DND-41 (cell line): ENCODE results near the gene HEATR3.

ENCODE experiments used
- CTCF ChIP-seq: IDR thresholded peaks from 2 replicates; pipeline ENCODE4 v1.5.1; 2012; ENCODE audit warnings: borderline replicate concordance, low read length, moderate library complexity, mild to moderate bottlenecking; ENCODE audit not compliant: poor library complexity, severe bottlenecking; ENCODE audit errors: extremely low read depth
- EZH2 ChIP-seq: IDR thresholded peaks from 3 replicates; pipeline ENCODE4 v1.6.1; 2012; ENCODE audit warnings: borderline replicate concordance, low read depth, mild to moderate bottlenecking, moderate library complexity, low read length, inconsistent platforms; ENCODE audit not compliant: severe bottlenecking

- TF ChIP-seq CTCF, result no peak
- no peak for TF ChIP-seq EZH2
These were observed 34.3 kb downstream of the HEATR3 start for GRCh38 chr16:50099957-50100648.
